ENCODE results near the gene MLF2.
"Not testable (repeated sequence)": the region's sequence is repeated elsewhere in the genome, so short reads cannot be mapped to it uniquely, and the experiment has no call there.

MLF2 gene

DNA sequence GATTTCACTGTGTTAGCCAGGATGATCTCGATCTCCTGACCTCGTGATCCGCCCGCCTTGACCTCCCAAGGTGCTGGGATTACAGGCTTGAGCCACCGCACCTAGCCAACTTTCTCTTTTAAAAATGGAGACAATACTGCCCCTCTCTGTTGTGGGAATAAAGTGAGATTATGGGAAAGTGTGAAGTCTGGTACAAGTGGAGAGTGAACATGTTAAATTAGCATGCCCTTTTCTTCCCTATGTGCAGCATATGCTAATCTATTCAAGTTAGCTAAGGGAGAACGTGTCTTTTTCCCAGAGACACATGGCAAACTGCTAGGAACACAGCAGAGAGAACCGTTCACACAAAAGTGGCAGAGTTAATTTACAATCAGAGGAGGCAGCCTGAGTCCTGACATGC, 27.6 kb downstream of the MLF2 start:
- no peak for DNase-seq

DNA sequence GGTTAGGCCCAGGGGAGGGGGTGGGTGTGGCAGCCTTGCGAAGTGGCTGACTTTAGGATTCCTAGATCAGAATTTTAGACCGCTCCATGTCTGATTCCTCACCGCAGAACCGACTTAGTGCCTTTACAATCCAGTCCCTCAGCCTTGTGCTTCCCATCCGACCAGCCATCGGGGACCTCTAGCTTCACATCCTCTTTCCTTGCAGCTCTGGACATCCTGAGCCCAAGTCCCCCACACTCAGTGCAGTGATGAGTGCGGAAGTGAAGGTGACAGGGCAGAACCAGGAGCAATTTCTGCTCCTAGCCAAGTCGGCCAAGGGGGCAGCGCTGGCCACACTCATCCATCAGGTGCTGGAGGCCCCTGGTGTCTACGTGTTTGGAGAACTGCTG, 28.5 kb downstream of the MLF2 start:
- peak; percentile 6 for DNase-seq

DNA sequence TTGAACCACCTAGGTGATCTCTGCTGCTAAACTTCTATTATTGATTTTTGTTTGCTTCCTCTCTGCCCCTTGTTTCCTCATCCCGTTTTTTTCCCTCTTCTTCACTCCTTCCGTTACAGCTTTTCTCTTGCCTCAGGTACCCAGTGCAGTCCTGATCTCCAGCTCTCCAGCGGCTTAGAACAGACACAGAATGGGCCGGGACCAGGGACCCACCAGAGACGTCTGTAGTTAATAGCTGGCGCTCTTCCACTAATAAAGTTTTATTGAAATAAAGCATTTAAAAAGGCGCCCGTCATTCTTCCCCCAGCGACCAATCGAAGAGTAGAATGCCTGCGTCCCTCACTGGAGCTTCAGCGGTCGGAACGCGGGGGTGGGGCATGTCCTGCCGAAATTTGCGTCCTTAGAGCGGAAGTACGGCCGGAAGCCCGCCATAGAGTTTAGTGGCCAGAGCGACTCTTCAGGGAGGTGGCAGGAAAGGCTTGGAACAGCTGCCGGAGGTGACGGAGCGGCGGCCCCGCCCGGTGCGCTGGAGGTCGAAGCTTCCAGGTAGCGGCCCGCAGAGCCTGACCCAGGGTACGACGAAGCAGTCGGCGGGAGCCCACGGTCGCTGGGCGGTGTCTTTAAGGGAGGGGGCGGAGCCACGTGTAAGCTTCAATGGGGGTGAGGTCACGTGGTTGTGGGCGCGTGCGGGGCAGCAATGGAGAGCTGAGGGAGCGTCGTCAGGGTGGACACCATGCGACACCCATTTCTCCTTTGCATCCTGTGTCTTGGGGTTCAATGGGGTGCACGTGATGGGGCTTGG, 29.1 kb downstream of the MLF2 start, which contains the start of gene COPS7A:
Gene COPS7A (plus strand): TSS at position 440 of the 802 bp plus-strand sequence. CDS start 611 bp downstream, outside the sequence.
- DNase-seq = peak; percentile 86

DNA sequence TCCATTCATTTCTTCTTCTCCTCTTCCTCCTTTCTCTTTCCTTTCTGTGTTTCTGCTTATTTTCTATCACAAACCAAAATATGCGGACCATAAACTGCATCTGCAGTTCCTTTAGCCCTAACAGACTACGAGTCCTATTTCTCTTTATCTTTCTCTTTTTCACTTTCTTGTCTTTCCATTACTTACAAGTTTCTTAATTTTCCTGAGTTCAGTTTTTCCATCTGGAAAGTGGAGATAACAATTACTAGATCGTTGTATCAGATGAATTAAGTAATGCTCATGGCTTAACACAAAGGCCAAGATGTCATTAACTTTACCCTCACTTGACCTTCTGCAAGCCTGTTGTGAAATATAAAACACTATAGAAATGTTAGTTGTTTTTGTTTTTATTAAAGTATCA, 30.1 kb downstream of the MLF2 start:
- DNase-seq = no peak

DNA sequence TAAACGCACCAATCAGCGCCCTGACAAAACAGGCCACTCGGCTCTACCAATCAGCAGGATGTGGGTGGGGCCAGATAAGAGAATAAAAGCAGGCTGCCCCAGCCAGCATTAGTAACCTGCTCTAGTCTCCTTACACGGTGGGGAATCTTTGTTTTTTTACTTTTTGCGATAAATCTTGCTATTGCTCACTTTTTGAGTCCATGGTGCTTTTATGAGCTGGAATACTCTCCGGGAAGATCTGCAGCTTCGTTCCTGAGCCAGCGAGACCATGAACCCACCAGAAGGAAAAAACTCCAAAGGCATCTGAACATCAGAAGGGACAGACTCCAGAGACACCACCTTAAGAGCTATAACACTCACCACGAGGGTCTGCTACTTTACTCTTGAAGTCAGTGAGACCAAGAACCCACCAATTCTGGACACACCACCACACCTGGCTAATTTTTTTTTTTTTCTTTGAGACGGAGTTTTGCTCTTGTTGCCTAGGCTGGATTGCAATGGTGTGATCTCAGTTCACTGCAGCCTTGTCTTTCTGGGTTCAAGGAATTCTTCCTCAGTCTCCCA, 36.0 kb downstream of the MLF2 start:
- no peak for DNase-seq

DNA sequence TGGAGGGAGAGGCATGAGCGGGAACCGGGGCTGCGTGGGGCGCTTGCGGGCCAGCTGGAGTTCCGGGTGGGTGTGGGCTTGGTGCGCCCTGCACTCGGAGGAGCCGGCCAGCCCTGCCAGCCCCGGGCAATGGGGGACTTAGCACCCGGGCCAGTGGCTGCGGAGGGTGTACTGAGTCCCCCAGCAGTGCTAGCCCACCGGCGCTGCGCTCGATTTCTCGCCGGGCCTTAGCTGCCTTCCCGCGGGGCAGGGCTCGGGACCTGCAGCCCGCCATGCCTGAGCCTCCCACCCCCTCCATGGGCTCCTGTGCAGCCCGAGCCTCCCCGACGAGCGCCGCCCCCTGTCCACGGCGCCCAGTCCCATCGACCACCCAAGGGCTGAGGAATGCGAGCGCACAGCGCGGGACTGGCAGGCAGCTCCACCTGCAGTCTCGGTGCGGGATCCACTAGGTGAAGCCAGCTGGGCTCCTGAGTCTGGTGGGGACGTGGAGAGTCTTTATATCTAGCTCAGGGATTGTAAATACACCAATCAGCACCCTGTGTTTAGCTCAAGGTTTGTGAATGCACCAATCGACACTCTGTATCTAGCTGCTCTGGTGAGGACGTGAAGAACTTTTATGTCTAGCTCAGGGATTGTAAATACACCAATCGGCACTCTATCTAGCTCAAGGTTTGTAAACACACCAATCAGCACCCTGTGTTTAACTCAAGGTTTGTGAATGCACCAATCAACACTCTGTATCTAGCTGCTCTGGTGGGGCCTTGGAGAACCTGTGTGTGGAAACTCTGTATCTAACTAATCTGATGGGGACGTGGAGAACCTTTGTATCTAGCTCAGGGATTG, 36.7 kb downstream of the MLF2 start:
- DNase-seq = not testable (repeated sequence)

DNA sequence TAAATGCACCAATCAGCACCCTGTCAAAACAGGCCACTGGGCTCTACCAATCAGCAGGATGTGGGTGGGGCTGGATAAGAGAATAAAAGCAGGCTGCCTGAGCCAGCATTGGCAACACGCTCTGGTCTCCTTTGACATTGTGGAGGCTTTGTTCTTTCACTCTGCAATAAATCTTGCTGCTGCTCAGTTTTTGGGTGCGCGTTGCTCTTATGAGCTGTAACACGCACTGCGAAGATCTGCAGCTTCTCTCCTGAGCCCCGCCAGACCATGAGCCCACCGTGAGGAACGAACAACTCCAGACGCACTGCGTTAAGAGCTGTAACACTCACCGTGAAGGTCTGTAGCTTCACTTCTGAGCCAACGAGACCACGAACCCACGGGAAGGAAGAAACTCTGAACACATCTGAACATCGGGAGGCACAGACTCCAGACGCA, 44.0 kb downstream of the MLF2 start:
- no peak for DNase-seq

DNA sequence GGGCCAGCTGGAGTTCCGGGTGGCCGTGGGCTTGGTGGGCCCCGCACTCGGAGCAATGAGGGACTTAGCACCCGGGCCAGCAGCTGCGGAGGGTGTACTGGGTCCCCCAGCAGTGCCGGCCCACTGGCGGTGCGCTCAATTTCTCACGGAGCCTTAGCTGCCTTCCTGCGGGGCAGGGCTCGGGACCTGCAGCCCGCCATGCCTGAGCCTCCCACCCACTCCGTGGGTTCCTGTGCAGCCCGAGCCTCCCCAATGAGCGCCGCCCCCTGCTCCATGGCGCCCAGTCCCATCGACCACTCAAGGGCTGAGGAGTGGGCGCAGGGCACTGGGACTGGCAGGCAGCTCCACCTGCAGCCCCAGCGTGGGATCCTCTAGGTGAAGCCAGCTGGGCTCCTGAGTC, 44.6 kb downstream of the MLF2 start:
- DNase-seq = not testable (repeated sequence)

DNA sequence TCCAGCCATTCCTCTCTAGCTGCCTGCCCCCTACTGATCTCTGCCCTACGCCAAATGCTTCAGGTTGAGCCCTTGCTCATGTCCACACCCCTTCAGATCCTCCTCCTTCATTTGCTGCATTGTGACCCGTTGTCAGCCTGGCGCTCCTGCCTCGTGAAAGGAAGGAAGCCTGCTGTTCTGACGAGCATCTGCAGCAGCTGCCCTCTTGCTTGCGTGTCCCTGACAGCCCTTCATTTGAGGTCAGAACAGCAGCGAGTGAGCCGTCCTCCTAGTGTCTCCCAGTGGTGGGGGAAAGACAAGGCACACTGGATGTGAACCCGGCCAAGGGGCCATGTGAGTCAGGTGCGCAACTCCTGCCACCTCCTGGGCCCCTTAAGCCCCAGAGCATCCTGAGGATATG, 49.3 kb downstream of the MLF2 start:
- no peak for DNase-seq

DNA sequence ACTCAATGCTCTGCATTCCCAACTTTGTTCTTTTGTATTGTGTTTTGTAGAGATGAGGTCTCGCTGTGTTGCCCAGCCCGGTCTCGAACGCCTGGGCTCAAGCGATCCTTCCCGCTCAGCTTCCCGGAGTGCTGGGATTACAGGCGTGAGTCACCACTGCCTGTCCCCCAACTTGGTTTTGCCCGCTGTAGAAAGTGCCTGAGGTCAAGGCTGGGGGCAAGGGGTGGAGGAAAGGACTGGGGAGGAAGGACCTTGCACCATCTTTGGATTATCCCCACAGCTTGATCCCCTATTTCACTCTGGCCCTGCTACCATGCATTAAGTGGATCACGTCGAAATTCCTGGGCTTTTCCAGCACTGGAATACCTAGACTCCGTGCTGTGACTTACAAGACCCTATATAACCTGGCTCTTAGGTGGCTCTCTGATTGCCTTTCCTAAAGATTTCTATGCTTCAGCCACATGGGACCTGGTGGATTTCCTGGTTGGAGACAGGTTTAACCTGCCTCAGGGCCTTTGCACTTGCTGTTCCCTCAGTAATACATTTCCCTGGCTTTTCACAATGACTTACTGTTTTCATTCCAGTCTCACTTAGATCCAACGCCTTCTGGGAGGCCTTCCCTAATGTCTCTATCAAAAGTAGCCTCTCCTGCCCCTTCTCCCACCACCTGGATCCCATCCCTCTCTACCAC, 51.7 kb downstream of the MLF2 start:
- DNase-seq = no peak

DNA sequence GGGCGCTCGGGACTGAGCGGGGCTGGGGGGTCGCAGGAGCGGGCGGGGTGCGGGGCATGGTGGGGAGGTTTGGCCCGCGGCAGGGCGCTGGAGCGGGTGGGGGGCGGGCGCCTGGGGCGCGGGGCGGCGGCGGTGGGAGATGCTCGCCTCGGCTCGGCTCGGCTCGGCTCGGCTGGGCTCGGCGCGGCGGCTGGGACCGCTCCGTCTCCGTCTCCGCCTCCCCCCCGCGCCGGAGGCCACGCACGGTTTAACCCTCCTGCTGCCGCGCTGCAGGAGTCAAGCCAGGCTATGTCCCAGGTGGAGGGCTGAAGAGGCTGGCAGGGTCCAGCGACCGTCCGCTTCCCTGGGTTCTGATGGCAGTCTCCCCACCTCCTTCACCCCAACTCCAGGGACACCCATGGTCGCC, 52.3 kb downstream of the MLF2 start, which contains the start of gene PIANP:
Gene PIANP (minus strand): TSS at position 170 of the 406 bp plus-strand sequence. CDS start 2,754 bp downstream, outside the sequence.
- DNase-seq = peak; percentile 50

DNA sequence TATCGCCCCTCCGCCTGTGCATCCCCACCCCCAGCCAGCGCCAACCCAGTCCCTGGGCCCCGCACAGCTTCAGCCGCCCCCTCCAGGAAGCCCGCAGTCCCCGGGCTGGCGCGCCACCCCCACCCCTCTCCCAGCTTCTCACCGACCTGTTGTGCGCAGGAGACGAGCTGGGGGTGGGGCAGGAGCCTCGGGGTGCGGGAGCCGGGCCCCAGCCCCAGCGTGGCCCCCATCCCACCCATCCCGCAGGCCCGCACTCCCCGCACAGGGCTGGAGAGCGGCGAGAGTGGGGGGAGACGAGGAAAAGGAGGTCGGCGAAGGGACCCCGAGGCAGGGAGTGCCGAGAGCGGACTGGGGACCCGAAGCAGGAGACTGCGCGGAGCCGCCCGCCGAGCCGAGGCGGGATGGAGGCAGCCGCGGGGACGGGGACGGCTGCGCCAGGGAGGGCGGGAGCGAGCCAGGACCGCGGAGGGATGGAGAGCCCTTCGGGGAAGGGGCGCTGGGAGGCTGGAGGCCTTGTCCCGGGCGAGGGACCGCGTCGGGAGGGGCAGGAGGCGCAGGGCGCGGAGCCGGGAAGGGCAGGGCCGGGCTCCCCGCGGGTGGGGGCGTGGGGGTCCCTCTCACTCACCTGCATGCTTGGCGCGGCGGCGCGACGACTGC, 52.8 kb downstream of the MLF2 start:
- peak; percentile 10 for DNase-seq

DNA sequence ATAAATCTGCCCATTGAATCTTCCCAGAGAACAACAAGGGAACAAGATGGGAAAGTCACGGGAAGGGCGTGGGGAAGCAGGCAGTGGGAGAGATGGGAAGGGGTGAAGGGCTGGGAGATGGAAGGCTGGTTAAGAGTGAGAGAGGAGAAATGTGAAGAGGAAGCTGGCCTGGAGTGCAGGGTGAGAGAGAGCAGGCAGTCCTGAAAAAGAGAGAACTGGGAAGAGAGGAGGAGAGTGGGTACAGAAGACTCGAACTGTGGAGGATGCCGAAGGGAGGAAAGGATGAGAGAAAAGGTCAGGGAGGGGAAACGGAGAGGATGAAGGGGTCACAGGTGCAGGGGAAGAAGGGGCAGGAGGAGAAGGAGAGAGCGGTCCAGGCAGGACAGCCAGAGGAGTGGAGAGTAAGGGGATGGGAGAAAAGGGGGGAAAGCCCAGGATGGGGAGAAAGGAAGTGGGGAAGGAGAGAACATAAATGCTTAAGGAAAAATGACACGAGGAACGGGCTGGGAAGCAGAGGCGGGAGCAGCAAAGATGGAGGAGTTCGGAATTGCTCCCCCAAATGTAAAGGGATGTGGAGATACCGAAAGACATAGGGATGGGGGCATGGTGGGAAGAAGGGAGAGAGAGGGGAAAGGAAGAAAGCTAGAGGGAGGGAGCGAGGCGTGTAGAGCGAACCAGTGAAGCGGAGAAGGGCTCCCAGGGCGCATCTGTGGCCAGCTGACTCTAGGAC, 53.5 kb downstream of the MLF2 start:
- no peak for DNase-seq

DNA sequence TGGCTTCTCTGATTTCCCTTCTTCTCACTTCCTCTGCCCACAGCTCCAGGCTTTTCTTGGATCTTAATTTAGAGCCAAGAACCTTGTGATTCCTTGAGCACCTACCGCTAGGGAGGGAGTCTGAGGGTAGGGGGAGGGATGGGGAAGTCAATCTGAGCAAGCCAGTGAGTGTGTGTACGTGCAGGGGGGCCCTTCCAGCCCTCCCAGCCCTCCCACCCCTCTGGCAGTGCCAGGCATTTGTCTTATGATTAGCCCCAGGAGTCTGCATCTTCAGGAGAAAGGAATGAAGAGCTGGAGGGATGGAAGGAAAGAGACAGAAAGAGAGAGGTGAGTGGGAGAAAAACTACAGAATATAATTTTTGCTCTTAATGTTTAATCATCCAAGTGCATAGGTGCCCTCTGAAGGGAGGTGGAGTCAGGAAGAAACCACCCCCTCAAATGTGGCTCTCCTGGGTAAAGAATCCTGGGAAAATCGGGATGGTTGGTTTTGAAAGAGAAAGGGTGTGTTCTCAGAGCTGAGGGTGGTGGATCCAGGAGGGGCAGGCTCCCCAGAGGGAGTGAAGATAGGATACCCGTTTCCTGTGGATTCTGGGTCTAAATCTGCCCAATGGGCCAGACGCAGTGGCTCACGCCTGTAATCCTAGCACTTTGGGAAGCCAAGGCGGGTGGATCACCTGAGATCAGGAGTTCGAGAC, 54.4 kb downstream of the MLF2 start:
- no peak for DNase-seq

Measured in T-helper 9 cell (primary cell).